GM12878 (cell line): ENCODE results near the gene TMC2. TPM values are rescaled to one million over a fixed set of nuclear protein-coding genes. Genes with fewer than 3 reads are reported as not detected.

Experiments used
- ATAC-seq: fragments of 200-7000 bp; cut with Tn5 transposase; 3 replicates; pipeline ENCODE4 v1.9.1; 2020; ENCODE audit warnings: mild to moderate bottlenecking, moderate library complexity
- BruUV-seq: library from RNA; stranded (reverse); fragments of 400-500 nt; replicated peaks from 2 replicates; lab custom pipeline; 2021; lab: Mats Ljungman, UMichigan
- CTCF ChIA-PET: fragments of 300-600 bp; sonication (Branson Sonifier 250); formaldehyde crosslinking; extraction: SDS; loops from one replicate; lab custom pipeline; 2021; ENCODE audit warnings: inconsistent platforms; lab: Yijun Ruan, JAX
- POLR2A ChIA-PET: fragments of 350-600 bp; formaldehyde crosslinking; extraction: SDS; loops from one replicate; lab custom pipeline; 2021; ENCODE audit warnings: inconsistent platforms; lab: Charles Lee
- RAD21 ChIA-PET: fragments of 300-600 bp; sonication (Branson Sonifier 250); formaldehyde crosslinking; loops from one replicate; lab custom pipeline; 2023; ENCODE audit warnings: antibody characterized with exemption; ENCODE audit not compliant: unreplicated experiment; lab: Charles Lee
- SMC1A ChIA-PET: fragments of 300-600 bp; sonication (Branson Sonifier 250); formaldehyde crosslinking; loops from one replicate; lab custom pipeline; 2023; ENCODE audit not compliant: unreplicated experiment, uncharacterized antibody; lab: Charles Lee
- DNase-seq: peaks from one replicate; pipeline ENCODE4 v3.0.0-alpha.2; 2011; ENCODE audit warnings: low read depth, low spot score
- FAIRE-seq: peaks from 3 replicates; lab custom pipeline; 2011; peaks lifted over from hg19 to GRCh38; lab: Jason Lieb, UNC
- H2AFZ ChIP-seq: 2 replicates; pipeline ENCODE4 v1.6.0; 2011; ENCODE audit warnings: low read depth, low read length, control low read depth; ENCODE audit not compliant: control insufficient read depth
- H3K27ac ChIP-seq: 2 replicates; pipeline ENCODE4 v1.5.1; 2011; ENCODE audit warnings: control low read depth; ENCODE audit not compliant: control insufficient read depth, insufficient read depth
- H3K27me3 ChIP-seq, 2 experiments: replicated peaks in 1 of 2; 2 replicates each; pipeline versions ENCODE4 v1.6.0 to v1.6.1; 2011; ENCODE audit warnings: low read length in 1 of 2; ENCODE audit not compliant: control insufficient read depth in 2 of 2, insufficient read depth in 2 of 2
- H3K36me3 ChIP-seq, 2 experiments: 2 replicates each; pipeline ENCODE4 v1.5.1; 2011; ENCODE audit warnings: low read length in 1 of 2; ENCODE audit not compliant: control insufficient read depth in 2 of 2, insufficient read depth in 2 of 2
- H3K4me1 ChIP-seq: 2 replicates; pipeline ENCODE4 v1.6.1; 2011; ENCODE audit warnings: mild to moderate bottlenecking, low read length, moderate library complexity, mixed read lengths; ENCODE audit not compliant: control insufficient read depth, insufficient read depth
- H3K4me2 ChIP-seq: 2 replicates; pipeline ENCODE4 v1.6.0; 2011; ENCODE audit warnings: control low read depth; ENCODE audit not compliant: control insufficient read depth, insufficient read depth
- H3K4me3 ChIP-seq: fragments of 200-600 bp; sonication (generic); 2 replicates; pipeline ENCODE4 v1.5.1; 2016
- H3K79me2 ChIP-seq: 2 replicates; pipeline ENCODE4 v1.6.0; 2011; ENCODE audit warnings: low read length; ENCODE audit not compliant: control insufficient read depth, insufficient read depth
- H3K9ac ChIP-seq: 2 replicates; pipeline ENCODE4 v1.8.0; 2011; ENCODE audit warnings: low read length, control low read depth, mixed read lengths; ENCODE audit not compliant: control insufficient read depth, insufficient read depth
- H3K9me3 ChIP-seq: replicated peaks from 3 replicates; pipeline ENCODE4 v1.5.1; 2011; ENCODE audit warnings: mild to moderate bottlenecking, low read length; ENCODE audit not compliant: control insufficient read depth, insufficient read depth
- H4K20me1 ChIP-seq: 2 replicates; pipeline ENCODE4 v1.6.0; 2011; ENCODE audit not compliant: control insufficient read depth, insufficient read depth
- CBFB ChIP-seq: IDR thresholded peaks from 2 replicates; pipeline ENCODE4 v1.6.1; 2016; ENCODE audit warnings: antibody characterized with exemption, low read depth
- CBX5 ChIP-seq: sonication (generic); IDR thresholded peaks from 2 replicates; pipeline ENCODE4 v1.6.1; 2016; ENCODE audit warnings: low read depth, moderate library complexity, mild to moderate bottlenecking, inconsistent platforms
- CHD1 ChIP-seq: IDR thresholded peaks from 2 replicates; pipeline ENCODE4 v1.6.1; 2012; ENCODE audit warnings: low read depth, low read length, improper control_type of control experiment
- CHD2 ChIP-seq: IDR thresholded peaks from 2 replicates; pipeline ENCODE4 v1.6.1; 2011; ENCODE audit warnings: low read depth, low read length, improper control_type of control experiment, borderline replicate concordance
- DPF2 ChIP-seq: fragments of 450-650 bp; IDR thresholded peaks from 2 replicates; pipeline ENCODE4 v1.6.1; 2017; ENCODE audit warnings: mild to moderate bottlenecking
- MXI1 ChIP-seq: fragments of 150-350 bp; IDR thresholded peaks from 2 replicates; pipeline ENCODE4 v1.6.1; 2011; ENCODE audit warnings: low read depth, mild to moderate bottlenecking, inconsistent platforms, low read length, improper control_type of control experiment
- SP1 ChIP-seq: IDR thresholded peaks from one replicate; pipeline ENCODE4 v1.6.1; 2011; ENCODE audit warnings: low read depth, low read length
- SREBF1 ChIP-seq: IDR thresholded peaks from 2 replicates; pipeline ENCODE4 v1.6.1; 2012; ENCODE audit warnings: mild to moderate bottlenecking, low read length
- SREBF2 ChIP-seq: IDR thresholded peaks from 2 replicates; pipeline ENCODE4 v1.6.1; 2012; ENCODE audit warnings: mild to moderate bottlenecking, low read length
- STAT3 ChIP-seq: IDR thresholded peaks from 2 replicates; pipeline ENCODE4 v1.6.1; 2011; ENCODE audit warnings: low read depth, low read length, improper control_type of control experiment
- WRNIP1 ChIP-seq: IDR thresholded peaks from 2 replicates; pipeline ENCODE4 v1.6.1; 2011; ENCODE audit warnings: low read depth, low read length, improper control_type of control experiment, borderline replicate concordance
- YY1 ChIP-seq: IDR thresholded peaks from 2 replicates; pipeline ENCODE4 v1.6.1; 2011; ENCODE audit warnings: low read depth, mild to moderate bottlenecking, low read length
- ZBED1 ChIP-seq: IDR thresholded peaks from 2 replicates; pipeline ENCODE4 v1.6.1; 2016; ENCODE audit warnings: borderline replicate concordance
- WGBS: methylation state at CpG from one replicate; pipeline ENCODE4 v1.1.6; 2016; ENCODE audit warnings: low lambda C conversion rate; ENCODE audit not compliant: insufficient replicate concordance, insufficient coverage; ENCODE audit errors: missing lambda C conversion rate; 5-methylcytosine and 5-hydroxymethylcytosine counted together
- in situ Hi-C: fragments of 300-500 bp; cut with MboI; formaldehyde crosslinking; loops from 9 replicates; pipeline ENCODE4 v1.14.3; 2018; ENCODE audit warnings: mixed read lengths
- intact Hi-C: fragments of 100-400 bp; cut with micrococcal nuclease; formaldehyde crosslinking; loops from one replicate; pipeline ENCODE4 v1.14.2; 2022; ENCODE audit not compliant: unreplicated experiment
- polyA plus RNA-seq, 11 experiments: library from polyadenylated mRNA; depleted of rRNA in 4 of 11; unstranded in 6 of 11; stranded (reverse) in 5 of 11; fragments of >200 nt; fragmentation: Nextera tagmentation in 4 of 11; fragmentation: Illumina TruSeq in 1 of 11; extraction: Ambion mirVana in 4 of 11; extraction: Trizol in 1 of 11; gene quantifications; 1 replicate in 1 of 11; 2 replicates in 10 of 11; pipeline versions ENCODE4 v1.2.1 to v1.2.3, GENCODE V29; 2011 to 2016; ENCODE audit warnings: inconsistent platforms in 2 of 11, missing spikeins in 2 of 11, low read depth in 1 of 11
- total RNA-seq, 4 experiments: library from RNA; depleted of rRNA in 3 of 4; stranded (reverse); fragments of >200 nt in 3 of 4; fragmentation: Illumina TruSeq in 1 of 4; extraction: Trizol in 1 of 4; gene quantifications; 2 replicates each; pipeline versions ENCODE4 v1.2.1 to v1.2.3, GENCODE V29; 2013 to 2021
- TF ChIP-seq, protein P1 (sequence below): IDR thresholded peaks from 2 replicates; pipeline ENCODE4 v1.6.1; 2011; ENCODE audit warnings: borderline replicate concordance, low read depth, mild to moderate bottlenecking, moderate library complexity, low read length; ENCODE audit not compliant: insufficient read depth, poor library complexity, severe bottlenecking
- TF ChIP-seq, protein P2 (sequence below): fragments of 450-650 bp; IDR thresholded peaks from 2 replicates; pipeline ENCODE4 v1.6.1; 2018; ENCODE audit warnings: borderline replicate concordance, mild to moderate bottlenecking; ENCODE audit not compliant: partially characterized antibody

Gene TMC2
- total and polyA plus RNA-seq, 10 of the 15 experiments (the other 5 are each of a cell fraction or from before 2014, with no cell fraction given) = 0.08 TPM; not detected in 9

DNA sequence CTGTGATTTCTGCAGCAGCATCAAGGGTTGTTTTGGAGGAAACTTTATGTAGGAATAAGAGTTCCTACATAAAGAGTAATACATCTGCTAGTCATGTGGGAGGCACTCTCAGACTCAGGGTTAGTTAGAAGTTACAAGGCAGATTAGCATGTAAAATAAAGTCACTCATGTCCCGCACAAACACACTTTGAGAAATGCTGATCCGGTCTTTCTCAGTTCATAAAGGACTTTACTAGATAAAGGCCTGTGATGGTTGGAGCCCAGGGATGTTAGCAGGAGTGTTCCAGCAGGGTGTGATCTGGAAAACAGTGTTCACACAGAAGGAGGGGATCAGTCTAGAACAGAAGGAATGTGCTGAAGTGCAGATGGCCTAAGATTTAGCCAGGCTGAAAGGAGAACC, 83.0 kb downstream of the TMC2 start (continued):
- TF ChIP-seq STAT3 (no peak), YY1 (no peak), CBFB (no peak)
- TF ChIP-seq, all 136 proteins: peak for 0

DNA sequence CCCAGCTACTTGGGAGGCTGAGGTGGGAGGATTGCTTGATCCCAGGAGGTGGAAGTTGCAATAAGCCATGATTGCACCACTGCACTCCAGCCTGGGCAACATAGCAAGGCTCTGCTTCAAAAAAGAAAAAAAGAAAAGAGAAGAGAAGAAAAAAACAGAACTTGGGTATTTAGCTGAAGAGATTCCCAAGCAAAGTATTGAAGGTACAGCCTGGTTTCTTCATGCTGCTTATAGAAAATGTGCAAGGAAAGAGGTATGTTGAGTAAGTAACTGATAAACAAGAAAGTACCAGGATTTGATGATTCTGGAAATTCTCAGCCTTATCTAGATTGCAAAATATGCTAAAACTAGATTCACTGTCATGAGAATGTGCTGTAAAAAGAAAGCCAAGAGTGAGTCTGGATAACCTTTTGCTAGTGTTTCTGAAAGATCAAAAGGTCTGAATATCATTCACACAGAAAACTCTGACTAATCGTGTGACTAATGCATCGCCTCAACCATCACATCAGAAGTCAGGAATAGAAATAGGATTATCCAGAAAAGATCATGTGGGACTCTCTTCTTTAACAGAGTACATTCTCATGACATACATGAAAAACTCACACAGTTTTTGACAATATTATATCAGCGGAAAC, 83.7 kb downstream of the TMC2 start:
- intact Hi-C loops = no loop called here
- CTCF ChIA-PET = no interaction called here

More for the DNA sequence above, 83.7 kb downstream of the TMC2 start:
- Histone ChIP-seq H3K9me3 (no peaks in the 10 kb centered on the region), H2AFZ (no peak overlapping the region), H3K36me3 (no peaks in the 10 kb centered on the region), H4K20me1 (no peaks in the 10 kb centered on the region), H3K79me2 (no peaks in the 10 kb centered on the region), H3K4me3 (no peak overlapping the region), H3K9ac (no peak overlapping the region), H3K4me1 (peaks cover 3% of the 10 kb centered on the region; the same call in 1 of the 2 replicates), H3K4me2 (no peak overlapping the region)
- RAD21 ChIA-PET = no interaction called here
- no peak for FAIRE-seq
- SMC1A ChIA-PET = no interaction called here
- DNase-seq = no peak
- TF ChIP-seq, protein P1, sequence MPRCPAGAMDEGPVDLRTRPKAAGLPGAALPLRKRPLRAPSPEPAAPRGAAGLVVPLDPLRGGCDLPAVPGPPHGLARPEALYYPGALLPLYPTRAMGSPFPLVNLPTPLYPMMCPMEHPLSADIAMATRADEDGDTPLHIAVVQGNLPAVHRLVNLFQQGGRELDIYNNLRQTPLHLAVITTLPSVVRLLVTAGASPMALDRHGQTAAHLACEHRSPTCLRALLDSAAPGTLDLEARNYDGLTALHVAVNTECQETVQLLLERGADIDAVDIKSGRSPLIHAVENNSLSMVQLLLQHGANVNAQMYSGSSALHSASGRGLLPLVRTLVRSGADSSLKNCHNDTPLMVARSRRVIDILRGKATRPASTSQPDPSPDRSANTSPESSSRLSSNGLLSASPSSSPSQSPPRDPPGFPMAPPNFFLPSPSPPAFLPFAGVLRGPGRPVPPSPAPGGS = no peak
- no peak for TF ChIP-seq CHD2
- TF ChIP-seq DPF2 = no peak
- no peak for TF ChIP-seq CBX5
- TF ChIP-seq, protein P2, sequence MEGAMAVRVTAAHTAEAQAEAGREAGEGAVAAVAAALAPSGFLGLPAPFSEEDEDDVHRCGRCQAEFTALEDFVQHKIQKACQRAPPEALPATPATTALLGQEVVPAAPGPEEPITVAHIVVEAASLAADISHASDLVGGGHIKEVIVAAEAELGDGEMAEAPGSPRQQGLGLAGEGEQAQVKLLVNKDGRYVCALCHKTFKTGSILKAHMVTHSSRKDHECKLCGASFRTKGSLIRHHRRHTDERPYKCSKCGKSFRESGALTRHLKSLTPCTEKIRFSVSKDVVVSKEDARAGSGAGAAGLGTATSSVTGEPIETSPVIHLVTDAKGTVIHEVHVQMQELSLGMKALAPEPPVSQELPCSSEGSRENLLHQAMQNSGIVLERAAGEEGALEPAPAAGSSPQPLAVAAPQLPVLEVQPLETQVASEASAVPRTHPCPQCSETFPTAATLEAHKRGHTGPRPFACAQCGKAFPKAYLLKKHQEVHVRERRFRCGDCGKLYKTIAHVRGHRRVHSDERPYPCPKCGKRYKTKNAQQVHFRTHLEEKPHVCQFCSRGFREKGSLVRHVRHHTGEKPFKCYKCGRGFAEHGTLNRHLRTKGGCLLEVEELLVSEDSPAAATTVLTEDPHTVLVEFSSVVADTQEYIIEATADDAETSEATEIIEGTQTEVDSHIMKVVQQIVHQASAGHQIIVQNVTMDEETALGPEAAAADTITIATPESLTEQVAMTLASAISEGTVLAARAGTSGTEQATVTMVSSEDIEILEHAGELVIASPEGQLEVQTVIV = no peak
- TF ChIP-seq SREBF1 = no peak
- TF ChIP-seq CHD1 = no peak
- no peak for TF ChIP-seq WRNIP1
- no peak for TF ChIP-seq MXI1
- no peak for TF ChIP-seq ZBED1
- TF ChIP-seq SREBF2 = no peak
- no peak for TF ChIP-seq SP1
- TF ChIP-seq, all 136 proteins: peak for 0
- no peak for ATAC-seq
- 46% methylated on average over 3 of the region's 3 CpGs for WGBS
- POLR2A ChIA-PET = no interaction called here
- Histone ChIP-seq H3K27me3 (peaks cover 0 to 4% of the 10 kb centered on the region in 2 experiments; a peak in 2 of 4 replicates), H3K27ac (no peak overlapping the region)
- BruUV-seq = no TSS peak
- in situ Hi-C loops = no loop called here
